H1 (cell line): ENCODE results near the gene RETREG3. TPM values are rescaled to one million over a fixed set of nuclear protein-coding genes. Genes with fewer than 3 reads are reported as not detected.

Experiments used
- ASH2L ChIP-seq: fragments of 200-600, 300-600 bp; sonication (generic); IDR thresholded peaks from one replicate; pipeline ENCODE4 v1.7.1; 2017; ENCODE audit warnings: low read length
- CBX5 ChIP-seq: fragments of 300-800, 300-1000 bp; sonication (generic); IDR thresholded peaks from 2 replicates; pipeline ENCODE4 v1.7.1; 2016; ENCODE audit warnings: antibody characterized with exemption, low read length, low read depth
- CHD1 ChIP-seq: IDR thresholded peaks from 2 replicates; pipeline ENCODE4 v1.6.1; 2012; ENCODE audit warnings: low read depth, low read length, improper control_type of control experiment
- GTF2F1 ChIP-seq: IDR thresholded peaks from 2 replicates; pipeline ENCODE4 v1.6.1; 2012; ENCODE audit warnings: low read depth, low read length, improper control_type of control experiment, borderline replicate concordance
- HDAC2 ChIP-seq, 2 experiments: fragments of 300-600 bp in 1 of 2; sonication (generic) in 1 of 2; IDR thresholded peaks; 2 replicates each; pipeline ENCODE4 v1.6.1; 2011 to 2012; ENCODE audit warnings: low read depth in 2 of 2, low read length in 2 of 2, mild to moderate bottlenecking in 2 of 2, moderate library complexity in 2 of 2, borderline replicate concordance in 1 of 2, inconsistent platforms in 1 of 2
- PHF8 ChIP-seq: fragments of 200-600 bp; sonication (generic); conservative IDR thresholded peaks from 2 replicates; pipeline ENCODE4 v1.7.1; 2012; ENCODE audit warnings: low read depth, mild to moderate bottlenecking, inconsistent platforms, low read length, moderate library complexity
- RAD21 ChIP-seq, 2 experiments: IDR thresholded peaks in 1 of 2; conservative IDR thresholded peaks in 1 of 2; 2 replicates each; pipeline ENCODE4 v1.6.1; 2011; ENCODE audit warnings: low read depth in 2 of 2, low read length in 2 of 2, improper control_type of control experiment in 1 of 2, inconsistent platforms in 1 of 2, mild to moderate bottlenecking in 1 of 2, moderate library complexity in 1 of 2
- RFX5 ChIP-seq: IDR thresholded peaks from 2 replicates; pipeline ENCODE4 v1.6.1; 2011; ENCODE audit warnings: low read depth, low read length, improper control_type of control experiment, borderline replicate concordance
- SIN3A ChIP-seq, 2 experiments: IDR thresholded peaks in 1 of 2; conservative IDR thresholded peaks in 1 of 2; 2 replicates each; pipeline ENCODE4 v1.6.1; 2011 to 2012; ENCODE audit warnings: low read length in 2 of 2, improper control_type of control experiment in 1 of 2, low read depth in 1 of 2, mild to moderate bottlenecking in 1 of 2
- SIRT6 ChIP-seq: IDR thresholded peaks from one replicate; pipeline ENCODE4 v1.7.1; 2012; ENCODE audit warnings: low read length, inconsistent platforms
- SIX5 ChIP-seq: IDR thresholded peaks from 2 replicates; pipeline ENCODE4 v1.6.1; 2011; ENCODE audit warnings: mild to moderate bottlenecking, low read depth, low read length
- SP1 ChIP-seq: IDR thresholded peaks from 2 replicates; pipeline ENCODE4 v1.6.1; 2011; ENCODE audit warnings: low read depth, low read length
- SUZ12 ChIP-seq: fragments of 200-600 bp; sonication (generic); IDR thresholded peaks from 2 replicates; pipeline ENCODE4 v1.6.1; 2012; ENCODE audit warnings: mild to moderate bottlenecking, inconsistent platforms, low read length, moderate library complexity, mixed read lengths
- TEAD4 ChIP-seq: IDR thresholded peaks from 2 replicates; pipeline ENCODE4 v1.6.1; 2012; ENCODE audit warnings: low read depth, low read length, inconsistent platforms, mixed read lengths
- YY1 ChIP-seq: IDR thresholded peaks from 2 replicates; pipeline ENCODE4 v1.6.1; 2011; ENCODE audit warnings: low read depth, mild to moderate bottlenecking, low read length
- polyA plus RNA-seq, 7 experiments: library from polyadenylated mRNA; depleted of rRNA in 3 of 7; stranded (reverse) in 5 of 7; unstranded in 2 of 7; fragments of >200 nt in 5 of 7; fragments of 200-250 nt in 2 of 7; gene quantifications; 1 replicate in 5 of 7; 2 replicates in 1 of 7; 4 replicates in 1 of 7; pipeline versions ENCODE4 v1.2.1 to v1.2.3, GENCODE V29; 2011 to 2013; ENCODE audit warnings: missing spikeins in 2 of 7, mixed read lengths in 2 of 7
- total RNA-seq: library from RNA; stranded (reverse); fragmentation: NEBNext Ultra II Directional; extraction: Animal tissue kit (Norgen Biotek cat#: 25700); gene quantifications from 2 replicates; pipeline ENCODE4 v1.2.1, GENCODE V29; 2021
- TF ChIP-seq, protein P1 (sequence below), 3 experiments: IDR thresholded peaks; 1 replicate in 2 of 3; 2 replicates in 1 of 3; pipeline versions ENCODE4 v1.5.1 to v1.6.1; 2011; ENCODE audit warnings: low read length in 3 of 3, mild to moderate bottlenecking in 3 of 3, inconsistent platforms in 2 of 3, low read depth in 1 of 3, moderate library complexity in 1 of 3; ENCODE audit not compliant: insufficient read depth in 1 of 3; ENCODE audit errors: control extremely low read depth in 1 of 3
- TF ChIP-seq, protein P2 (sequence below): IDR thresholded peaks from 2 replicates; pipeline ENCODE4 v1.6.1; 2012; ENCODE audit warnings: low read length, inconsistent platforms

RETREG3 gene
- total and polyA plus RNA-seq, 2 of the 8 experiments (the other 6 are each of a cell fraction or from before 2014, with no cell fraction given): 23.7 to 42.6 TPM

DNA sequence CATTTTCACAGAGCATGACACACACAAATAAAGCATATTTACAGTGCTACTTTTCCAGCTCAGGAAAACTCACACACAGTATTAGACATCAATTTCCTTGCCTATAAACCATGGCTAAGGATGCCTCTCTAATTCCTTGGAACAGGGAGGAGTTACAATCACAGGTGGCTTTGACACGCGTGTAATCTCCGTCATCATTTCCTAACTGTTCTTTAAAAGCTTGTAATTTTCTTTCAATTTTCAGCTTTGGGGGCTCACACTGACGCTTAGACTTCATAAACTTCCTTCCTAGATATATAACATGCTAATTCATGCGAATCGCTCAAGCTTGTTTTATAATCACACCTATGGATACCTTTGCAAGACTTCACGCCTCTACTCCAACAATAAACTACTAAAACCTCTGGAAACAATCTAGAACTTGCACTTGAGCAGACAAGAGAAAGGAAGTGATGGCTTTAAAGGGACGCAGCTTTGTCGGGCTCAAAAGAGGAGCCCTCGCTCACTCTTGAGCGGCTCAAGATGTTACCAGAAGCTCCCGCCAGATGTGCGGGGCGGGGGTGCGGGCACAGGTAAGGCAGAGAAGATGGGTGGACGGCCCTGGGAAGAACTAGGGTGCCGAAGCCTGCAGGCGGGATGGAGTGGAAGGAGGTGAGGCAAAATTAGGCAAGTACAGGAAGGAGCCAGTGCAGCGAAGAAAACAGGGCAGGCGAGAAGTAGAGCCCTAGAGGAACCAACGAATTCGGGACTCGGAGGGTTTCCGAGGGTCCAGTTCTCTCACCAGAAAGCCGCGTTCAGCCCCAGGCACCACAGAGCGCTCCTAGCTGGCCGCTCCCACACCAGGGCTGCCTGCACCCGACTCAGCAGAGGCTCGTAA, 631 bp downstream of the RETREG3 start (continued):
- TF ChIP-seq, protein P1, sequence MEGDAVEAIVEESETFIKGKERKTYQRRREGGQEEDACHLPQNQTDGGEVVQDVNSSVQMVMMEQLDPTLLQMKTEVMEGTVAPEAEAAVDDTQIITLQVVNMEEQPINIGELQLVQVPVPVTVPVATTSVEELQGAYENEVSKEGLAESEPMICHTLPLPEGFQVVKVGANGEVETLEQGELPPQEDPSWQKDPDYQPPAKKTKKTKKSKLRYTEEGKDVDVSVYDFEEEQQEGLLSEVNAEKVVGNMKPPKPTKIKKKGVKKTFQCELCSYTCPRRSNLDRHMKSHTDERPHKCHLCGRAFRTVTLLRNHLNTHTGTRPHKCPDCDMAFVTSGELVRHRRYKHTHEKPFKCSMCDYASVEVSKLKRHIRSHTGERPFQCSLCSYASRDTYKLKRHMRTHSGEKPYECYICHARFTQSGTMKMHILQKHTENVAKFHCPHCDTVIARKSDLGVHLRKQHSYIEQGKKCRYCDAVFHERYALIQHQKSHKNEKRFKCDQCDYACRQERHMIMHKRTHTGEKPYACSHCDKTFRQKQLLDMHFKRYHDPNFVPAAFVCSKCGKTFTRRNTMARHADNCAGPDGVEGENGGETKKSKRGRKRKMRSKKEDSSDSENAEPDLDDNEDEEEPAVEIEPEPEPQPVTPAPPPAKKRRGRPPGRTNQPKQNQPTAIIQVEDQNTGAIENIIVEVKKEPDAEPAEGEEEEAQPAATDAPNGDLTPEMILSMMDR (IDR thresholded peaks at IDR 0.05; ENCODE audit: control extremely low read depth in 1 of 3, insufficient read depth in 1 of 3, low read depth in 1 of 3, low read length in 3 of 3): peak in 1 of 3 experiments; percentile 31; a peak in 1 of 4 replicates
- 0 out of 4 replicates have a peak, but pooled peaks of 1 of the 2 experiments have one; percentile 23 for TF ChIP-seq RAD21 (IDR thresholded peaks at IDR 0.05 in 1 of 2, conservative IDR thresholded peaks at IDR 0.05 in 1 of 2; ENCODE audit: low read depth in 2 of 2, low read length in 2 of 2)
- peak; percentile 26 for TF ChIP-seq ASH2L
- TF ChIP-seq GTF2F1: no peak
- TF ChIP-seq TEAD4: no peak
- TF ChIP-seq SUZ12: no peak
- TF ChIP-seq SP1: no peak
- no peak for TF ChIP-seq CHD1
- no peak for TF ChIP-seq CBX5
- no peak; the same call in 1 of the 2 replicates for TF ChIP-seq PHF8
- TF ChIP-seq SIX5: no peak
- TF ChIP-seq HDAC2 (IDR thresholded peaks at IDR 0.05; ENCODE audit: borderline replicate concordance in 1 of 2, low read depth in 2 of 2, low read length in 2 of 2): no peak
- no peak for TF ChIP-seq YY1
- TF ChIP-seq RFX5: no peak
- TF ChIP-seq SIRT6: no peak
- no peak for TF ChIP-seq SIN3A (conservative IDR thresholded peaks at IDR 0.05 in 1 of 2, IDR thresholded peaks at IDR 0.05 in 1 of 2; ENCODE audit: low read depth in 1 of 2, low read length in 2 of 2)
- TF ChIP-seq, protein P2, sequence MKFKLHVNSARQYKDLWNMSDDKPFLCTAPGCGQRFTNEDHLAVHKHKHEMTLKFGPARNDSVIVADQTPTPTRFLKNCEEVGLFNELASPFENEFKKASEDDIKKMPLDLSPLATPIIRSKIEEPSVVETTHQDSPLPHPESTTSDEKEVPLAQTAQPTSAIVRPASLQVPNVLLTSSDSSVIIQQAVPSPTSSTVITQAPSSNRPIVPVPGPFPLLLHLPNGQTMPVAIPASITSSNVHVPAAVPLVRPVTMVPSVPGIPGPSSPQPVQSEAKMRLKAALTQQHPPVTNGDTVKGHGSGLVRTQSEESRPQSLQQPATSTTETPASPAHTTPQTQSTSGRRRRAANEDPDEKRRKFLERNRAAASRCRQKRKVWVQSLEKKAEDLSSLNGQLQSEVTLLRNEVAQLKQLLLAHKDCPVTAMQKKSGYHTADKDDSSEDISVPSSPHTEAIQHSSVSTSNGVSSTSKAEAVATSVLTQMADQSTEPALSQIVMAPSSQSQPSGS: no peak
